ENCODE measurements around the gene ICOSLG.
"Not testable (repeated sequence)": the region's sequence is repeated elsewhere in the genome, so short reads cannot be mapped to it uniquely, and the experiment has no call there.

The ICOSLG gene

GRCh38 chr21:44181506-44181905, 59.2 kb downstream of the ICOSLG start:
- H3K4me1 Mint-ChIP-seq (ENCODE audit: low read depth); H3K36me3 Mint-ChIP-seq; H3K27ac Mint-ChIP-seq; H3K9me3 Mint-ChIP-seq (ENCODE audit: low read depth); H3K4me3 Mint-ChIP-seq; H3K27me3 Mint-ChIP-seq: not testable (repeated sequence)

- H3K27ac Mint-ChIP-seq; H3K4me3 Mint-ChIP-seq; H3K9me3 Mint-ChIP-seq (ENCODE audit: low read depth); H3K27me3 Mint-ChIP-seq; H3K4me1 Mint-ChIP-seq (ENCODE audit: low read depth); H3K36me3 Mint-ChIP-seq: not testable (repeated sequence)
Observed at GRCh38 chr21:44176127-44176526, 64.6 kb downstream of the ICOSLG start.

GRCh38 chr21:44175189-44175588, 65.6 kb downstream of the ICOSLG start:
- not testable (repeated sequence) for H3K36me3 Mint-ChIP-seq; H3K27ac Mint-ChIP-seq; H3K27me3 Mint-ChIP-seq; H3K4me3 Mint-ChIP-seq; H3K4me1 Mint-ChIP-seq (ENCODE audit: low read depth); H3K9me3 Mint-ChIP-seq (ENCODE audit: low read depth)

All from activated naive CD8-positive, alpha-beta T cell (primary cell).